ENCODE data around the gene UNC80.

The UNC80 gene

GRCh38 chr2:209761566-209761965, 10.1 kb upstream of the UNC80 start:
- no peak overlapping the region for H3K9ac ChIP-seq (ENCODE audit: low read depth, low read length)
- no peaks in the 10 kb centered on the region for H3K27me3 ChIP-seq (ENCODE audit: insufficient read depth, low read length, poor library complexity)

DNA sequence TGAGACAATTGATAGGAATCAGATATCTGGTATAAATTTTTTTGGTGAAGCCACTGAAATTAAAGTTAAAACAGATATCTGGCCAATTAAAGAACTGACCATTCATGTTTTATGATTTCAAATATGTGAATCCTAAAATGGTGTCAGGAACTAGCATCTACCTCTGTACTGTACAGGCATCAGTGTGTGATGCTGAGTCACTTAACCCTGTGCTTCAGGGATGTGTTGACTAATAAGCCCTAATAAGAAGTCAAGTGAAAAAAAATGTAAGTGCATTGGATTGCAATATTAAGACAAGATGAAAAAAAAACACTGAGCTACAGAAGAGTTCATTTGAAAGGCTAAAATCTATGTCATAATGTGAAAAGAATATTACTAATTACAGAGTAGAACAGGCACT, 9.1 kb upstream of the UNC80 start:
- ATAC-seq (ENCODE audit: insufficient read depth, low read depth) (no peak), DNase-seq (no peak)
- TF ChIP-seq, protein P1, sequence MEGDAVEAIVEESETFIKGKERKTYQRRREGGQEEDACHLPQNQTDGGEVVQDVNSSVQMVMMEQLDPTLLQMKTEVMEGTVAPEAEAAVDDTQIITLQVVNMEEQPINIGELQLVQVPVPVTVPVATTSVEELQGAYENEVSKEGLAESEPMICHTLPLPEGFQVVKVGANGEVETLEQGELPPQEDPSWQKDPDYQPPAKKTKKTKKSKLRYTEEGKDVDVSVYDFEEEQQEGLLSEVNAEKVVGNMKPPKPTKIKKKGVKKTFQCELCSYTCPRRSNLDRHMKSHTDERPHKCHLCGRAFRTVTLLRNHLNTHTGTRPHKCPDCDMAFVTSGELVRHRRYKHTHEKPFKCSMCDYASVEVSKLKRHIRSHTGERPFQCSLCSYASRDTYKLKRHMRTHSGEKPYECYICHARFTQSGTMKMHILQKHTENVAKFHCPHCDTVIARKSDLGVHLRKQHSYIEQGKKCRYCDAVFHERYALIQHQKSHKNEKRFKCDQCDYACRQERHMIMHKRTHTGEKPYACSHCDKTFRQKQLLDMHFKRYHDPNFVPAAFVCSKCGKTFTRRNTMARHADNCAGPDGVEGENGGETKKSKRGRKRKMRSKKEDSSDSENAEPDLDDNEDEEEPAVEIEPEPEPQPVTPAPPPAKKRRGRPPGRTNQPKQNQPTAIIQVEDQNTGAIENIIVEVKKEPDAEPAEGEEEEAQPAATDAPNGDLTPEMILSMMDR (IDR thresholded peaks at IDR 0.05; ENCODE audit: borderline replicate concordance, extremely low read depth, low read length, poor library complexity, severe bottlenecking), result no peak
- TF ChIP-seq EZH2 (IDR thresholded peaks at IDR 0.05; ENCODE audit: borderline replicate concordance, low read depth, low read length, severe bottlenecking), result no peak
- Histone ChIP-seq H3K27ac (ENCODE audit: low read length) (no peak overlapping the region), H2AFZ (ENCODE audit: low read depth, low read length) (no peak overlapping the region), H3K9me3 (ENCODE audit: insufficient read depth, low read length, severe bottlenecking) (no peaks in the 10 kb centered on the region), H3K4me2 (ENCODE audit: insufficient read depth, low read length) (no peak overlapping the region), H3K4me3 (ENCODE audit: low read depth in 1 of 2, low read length in 2 of 2) (no peak overlapping the region), H3K27me3 (ENCODE audit: insufficient read depth, low read length, poor library complexity) (no peaks in the 10 kb centered on the region), H4K20me1 (ENCODE audit: insufficient read depth, low read length) (no peaks in the 10 kb centered on the region), H3K79me2 (ENCODE audit: insufficient read depth, low read length) (no peaks in the 10 kb centered on the region), H3K36me3 (ENCODE audit: insufficient read depth, low read length) (no peaks in the 10 kb centered on the region), H3K4me1 (ENCODE audit: insufficient read depth, low read length) (no peaks in the 10 kb centered on the region), H3K9ac (ENCODE audit: low read depth, low read length) (no peak overlapping the region)

More at GRCh38 chr2:209761566-209761965, 10.1 kb upstream of the UNC80 start:
- no peak overlapping the region for H2AFZ ChIP-seq (ENCODE audit: low read depth, low read length)
- no peak for DNase-seq
- TF ChIP-seq EZH2 (IDR thresholded peaks at IDR 0.05; ENCODE audit: borderline replicate concordance, low read depth, low read length, severe bottlenecking), result no peak
- TF ChIP-seq, protein P1 (IDR thresholded peaks at IDR 0.05; ENCODE audit: borderline replicate concordance, extremely low read depth, low read length, poor library complexity, severe bottlenecking), result no peak
- no peak overlapping the region for H3K4me3 ChIP-seq (ENCODE audit: low read depth in 1 of 2, low read length in 2 of 2)
- no peak overlapping the region for H3K4me2 ChIP-seq (ENCODE audit: insufficient read depth, low read length)
- ATAC-seq (ENCODE audit: insufficient read depth, low read depth), result no peak
- no peaks in the 10 kb centered on the region for H3K36me3 ChIP-seq (ENCODE audit: insufficient read depth, low read length)
- H3K4me1 ChIP-seq (ENCODE audit: insufficient read depth, low read length), result no peaks in the 10 kb centered on the region
- no peaks in the 10 kb centered on the region for H3K79me2 ChIP-seq (ENCODE audit: insufficient read depth, low read length)
- no peaks in the 10 kb centered on the region for H3K9me3 ChIP-seq (ENCODE audit: insufficient read depth, low read length, severe bottlenecking)
- no peak overlapping the region for H3K27ac ChIP-seq (ENCODE audit: low read length)
- no peaks in the 10 kb centered on the region for H4K20me1 ChIP-seq (ENCODE audit: insufficient read depth, low read length)

DNA sequence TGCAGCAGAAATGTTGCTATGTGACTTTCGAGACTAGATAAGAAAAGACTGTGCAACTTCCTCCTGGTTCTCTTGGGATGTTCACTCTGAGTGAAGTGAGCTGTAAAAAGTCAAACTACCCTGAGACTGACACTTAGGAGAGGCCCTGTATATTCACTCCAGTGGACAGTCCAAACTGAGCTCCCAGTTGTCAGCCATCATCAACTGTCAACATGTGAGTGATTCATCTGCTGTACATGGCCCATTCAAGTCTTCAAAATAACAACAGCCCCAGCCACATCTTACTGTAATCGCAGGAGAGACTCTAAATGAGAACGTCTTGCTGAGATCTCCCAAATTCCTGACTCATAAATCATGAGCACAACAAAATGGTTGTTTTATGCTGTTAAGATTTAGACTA, 8.5 kb upstream of the UNC80 start:
- Histone ChIP-seq H3K4me1 (ENCODE audit: insufficient read depth, low read length) (no peaks in the 10 kb centered on the region), H3K27me3 (ENCODE audit: insufficient read depth, low read length, poor library complexity) (no peaks in the 10 kb centered on the region), H3K79me2 (ENCODE audit: insufficient read depth, low read length) (no peaks in the 10 kb centered on the region), H2AFZ (ENCODE audit: low read depth, low read length) (no peak overlapping the region), H3K9ac (ENCODE audit: low read depth, low read length) (no peak overlapping the region), H3K36me3 (ENCODE audit: insufficient read depth, low read length) (no peaks in the 10 kb centered on the region), H3K27ac (ENCODE audit: low read length) (no peak overlapping the region), H3K4me3 (ENCODE audit: low read depth in 1 of 2, low read length in 2 of 2) (no peak overlapping the region), H3K9me3 (ENCODE audit: insufficient read depth, low read length, severe bottlenecking) (no peaks in the 10 kb centered on the region), H4K20me1 (ENCODE audit: insufficient read depth, low read length) (no peaks in the 10 kb centered on the region), H3K4me2 (ENCODE audit: insufficient read depth, low read length) (no peak overlapping the region)
- DNase-seq (no peak), ATAC-seq (ENCODE audit: insufficient read depth, low read depth) (no peak)
- TF ChIP-seq, protein P1 (IDR thresholded peaks at IDR 0.05; ENCODE audit: borderline replicate concordance, extremely low read depth, low read length, poor library complexity, severe bottlenecking), result no peak
- TF ChIP-seq EZH2 (IDR thresholded peaks at IDR 0.05; ENCODE audit: borderline replicate concordance, low read depth, low read length, severe bottlenecking), result no peak

DNA sequence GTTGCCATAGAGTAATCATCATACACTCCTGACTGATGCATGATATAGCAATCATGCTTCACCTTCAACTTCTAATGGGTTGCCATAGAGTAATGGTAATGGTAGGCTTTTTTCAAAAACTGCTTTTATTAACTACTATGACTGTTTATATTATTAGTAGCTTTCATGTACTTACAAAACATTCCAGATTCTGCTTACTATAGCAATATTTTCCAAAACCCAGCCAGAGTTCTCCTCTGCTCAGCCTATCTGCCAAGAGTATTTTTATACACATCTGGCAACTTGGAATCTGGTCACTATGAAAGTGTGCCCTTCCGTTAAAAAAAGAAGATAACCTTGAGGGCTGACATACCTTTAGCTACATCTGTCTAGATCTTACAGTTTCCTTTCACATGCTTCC, 5.0 kb upstream of the UNC80 start:
- H3K36me3 ChIP-seq (ENCODE audit: insufficient read depth, low read length), result no peaks in the 10 kb centered on the region
- H3K27me3 ChIP-seq (ENCODE audit: insufficient read depth, low read length, poor library complexity), result no peaks in the 10 kb centered on the region
- H3K9ac ChIP-seq (ENCODE audit: low read depth, low read length), result no peak overlapping the region
- ATAC-seq (ENCODE audit: insufficient read depth, low read depth), result no peak
- H3K4me1 ChIP-seq (ENCODE audit: insufficient read depth, low read length), result no peaks in the 10 kb centered on the region
- H4K20me1 ChIP-seq (ENCODE audit: insufficient read depth, low read length), result no peaks in the 10 kb centered on the region
- DNase-seq, result no peak
- H3K9me3 ChIP-seq (ENCODE audit: insufficient read depth, low read length, severe bottlenecking), result no peaks in the 10 kb centered on the region
- no peak for TF ChIP-seq EZH2 (IDR thresholded peaks at IDR 0.05; ENCODE audit: borderline replicate concordance, low read depth, low read length, severe bottlenecking)
- TF ChIP-seq, protein P1 (IDR thresholded peaks at IDR 0.05; ENCODE audit: borderline replicate concordance, extremely low read depth, low read length, poor library complexity, severe bottlenecking), result no peak
- no peak overlapping the region for H3K27ac ChIP-seq (ENCODE audit: low read length)
- no peaks in the 10 kb centered on the region for H3K79me2 ChIP-seq (ENCODE audit: insufficient read depth, low read length)
- no peak overlapping the region for H3K4me2 ChIP-seq (ENCODE audit: insufficient read depth, low read length)
- no peak overlapping the region for H3K4me3 ChIP-seq (ENCODE audit: low read depth in 1 of 2, low read length in 2 of 2)
- no peak overlapping the region for H2AFZ ChIP-seq (ENCODE audit: low read depth, low read length)
